ENCODE measurements around the gene HPN.
"Not testable (repeated sequence)": the region's sequence is repeated elsewhere in the genome, so short reads cannot be mapped to it uniquely, and the experiment has no call there.

Gene HPN

DNA sequence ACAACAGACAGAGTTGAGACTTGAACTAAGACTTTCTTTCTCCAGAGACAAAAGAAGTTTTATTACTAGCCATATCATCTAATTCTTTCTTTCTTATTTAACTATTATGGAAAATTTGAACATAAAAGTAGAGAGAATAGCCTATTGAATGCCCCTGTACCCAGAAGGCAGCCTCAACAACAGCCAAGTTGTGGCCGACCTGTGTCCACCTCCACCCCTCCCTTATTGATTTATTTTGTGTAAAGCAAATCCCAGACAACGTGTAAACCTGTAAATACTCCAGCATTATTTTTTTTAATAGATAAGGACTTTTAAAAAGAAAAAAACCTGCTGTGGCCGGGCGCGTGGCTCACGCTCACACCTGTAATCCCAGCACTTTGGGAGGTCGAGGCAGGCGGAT lies 48.0 kb downstream of the HPN start:
- Histone ChIP-seq H3K4me3 (no peak overlapping the region), H3K4me1 (peaks cover 22% of the 10 kb centered on the region), H3K27me3 (ENCODE audit: low read depth) (no peaks in the 10 kb centered on the region), H3K9me3 (no peaks in the 10 kb centered on the region), H3K36me3 (replicated peaks) (no peaks in the 10 kb centered on the region)
- in situ Hi-C loops (cut with MboI; ENCODE audit: low sequenced_read_pairs) = no loop called here
- peak; percentile 73 to 87 for DNase-seq (ENCODE audit: low spot score in 2 of 2)

DNA sequence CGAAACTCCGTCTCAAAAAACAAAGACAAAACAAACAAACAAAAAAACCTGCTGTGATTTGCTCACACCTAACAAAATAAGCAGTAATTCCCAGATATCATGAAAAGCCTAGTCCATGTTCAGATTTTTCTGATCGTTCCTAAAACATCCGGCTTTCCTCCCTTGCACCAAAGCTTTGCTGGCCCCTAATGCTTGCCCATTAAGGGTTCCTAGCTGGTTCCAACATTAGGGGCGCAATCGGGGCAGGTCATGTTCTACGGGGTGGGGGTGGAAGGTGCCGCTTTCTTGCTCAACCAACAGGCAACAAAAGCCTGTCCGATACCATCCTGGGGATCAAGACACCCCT lies 48.6 kb downstream of the HPN start:
- Histone ChIP-seq H3K4me3 (no peak overlapping the region), H3K9me3 (no peaks in the 10 kb centered on the region), H3K27me3 (ENCODE audit: low read depth) (no peaks in the 10 kb centered on the region), H3K4me1 (peaks cover 22% of the 10 kb centered on the region), H3K36me3 (replicated peaks) (no peaks in the 10 kb centered on the region)
- no peak for DNase-seq (ENCODE audit: low spot score in 2 of 2)
- in situ Hi-C loops (cut with MboI; ENCODE audit: low sequenced_read_pairs) = no loop called here

DNA sequence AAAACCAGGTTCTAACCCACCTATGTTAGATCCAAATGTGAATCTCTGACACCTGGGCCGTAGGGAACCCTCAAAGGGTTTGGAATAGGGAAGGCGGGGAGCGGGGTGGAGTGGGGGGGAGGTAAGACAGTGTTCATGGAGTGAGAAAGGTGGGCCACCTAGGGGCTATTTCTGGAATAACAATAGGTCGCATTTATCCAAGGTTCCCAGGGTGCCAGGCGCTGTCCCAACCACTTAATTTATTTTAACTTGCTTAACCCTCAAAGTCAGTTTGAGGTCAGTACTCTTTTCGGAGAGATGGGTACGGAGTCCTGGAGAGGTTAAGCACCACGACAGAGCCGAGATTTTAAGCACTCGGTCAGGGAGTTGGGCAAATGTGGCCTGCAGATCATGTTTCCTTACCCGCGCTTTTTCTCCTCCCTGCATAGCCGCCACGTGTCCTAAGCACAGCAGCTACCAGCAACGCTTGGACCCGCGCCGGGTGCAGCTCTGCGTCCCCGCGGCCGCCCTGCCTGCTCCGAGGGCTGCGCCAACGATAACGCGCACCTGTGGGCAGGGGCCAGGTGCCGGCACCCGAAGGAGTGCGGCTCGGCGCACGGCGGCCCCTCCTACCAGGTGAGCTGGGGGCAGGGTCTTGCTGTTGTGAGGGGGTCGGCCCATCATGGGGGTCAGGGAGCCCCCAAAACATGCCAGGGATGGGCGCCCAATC lies 49.1 kb downstream of the HPN start:
- peak; percentile 84 to 91 for DNase-seq (ENCODE audit: low spot score in 2 of 2)
- in situ Hi-C loops (cut with MboI; ENCODE audit: low sequenced_read_pairs) = no loop called here
- peaks cover 22% of the 10 kb centered on the region for H3K4me1 ChIP-seq
- H3K36me3 ChIP-seq (replicated peaks) = no peaks in the 10 kb centered on the region
- H3K27me3 ChIP-seq (ENCODE audit: low read depth) = no peaks in the 10 kb centered on the region
- no peak overlapping the region; the same call in 1 of the 2 replicates for H3K4me3 ChIP-seq
- no peaks in the 10 kb centered on the region for H3K9me3 ChIP-seq

DNA sequence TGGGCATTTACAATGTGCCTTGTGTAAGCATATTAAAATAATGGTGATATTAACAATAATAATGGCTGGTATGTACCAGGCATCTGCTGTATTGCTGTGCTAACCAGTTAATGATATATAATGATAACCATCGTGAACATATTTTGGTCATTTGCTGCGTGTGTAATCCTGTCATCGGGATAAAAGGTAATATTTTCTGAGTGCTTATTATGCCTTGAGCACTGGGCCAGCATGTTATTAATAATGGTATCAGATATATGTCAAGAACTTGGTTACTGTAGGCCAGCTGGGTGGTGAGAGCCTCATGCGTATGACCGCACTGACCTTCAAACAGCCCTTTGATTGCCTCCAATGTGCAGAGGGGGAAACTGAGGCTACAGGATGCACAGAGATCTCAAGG lies 51.9 kb downstream of the HPN start:
- in situ Hi-C loops (cut with MboI; ENCODE audit: low sequenced_read_pairs) = no loop called here

GRCh38 chr19:35093941-35094647 lies 52.6 kb downstream of the HPN start:
- no peaks in the 10 kb centered on the region for H3K27me3 ChIP-seq (ENCODE audit: low read depth)
- no peaks in the 10 kb centered on the region for H3K9me3 ChIP-seq
- no peak for DNase-seq (ENCODE audit: low spot score in 2 of 2)
- in situ Hi-C loops (cut with MboI; ENCODE audit: low sequenced_read_pairs) = no loop called here
- H3K4me1 ChIP-seq = peaks cover 17% of the 10 kb centered on the region
- no peak overlapping the region for H3K4me3 ChIP-seq
- no peaks in the 10 kb centered on the region for H3K36me3 ChIP-seq (replicated peaks)

More for the DNA sequence above, 51.9 kb downstream of the HPN start:
- H3K4me1 ChIP-seq = peaks cover 22% of the 10 kb centered on the region
- H3K4me3 ChIP-seq = no peak overlapping the region
- no peaks in the 10 kb centered on the region for H3K27me3 ChIP-seq (ENCODE audit: low read depth)
- H3K9me3 ChIP-seq = no peaks in the 10 kb centered on the region
- H3K36me3 ChIP-seq (replicated peaks) = no peaks in the 10 kb centered on the region
- no peak for DNase-seq (ENCODE audit: low spot score in 2 of 2)

DNA sequence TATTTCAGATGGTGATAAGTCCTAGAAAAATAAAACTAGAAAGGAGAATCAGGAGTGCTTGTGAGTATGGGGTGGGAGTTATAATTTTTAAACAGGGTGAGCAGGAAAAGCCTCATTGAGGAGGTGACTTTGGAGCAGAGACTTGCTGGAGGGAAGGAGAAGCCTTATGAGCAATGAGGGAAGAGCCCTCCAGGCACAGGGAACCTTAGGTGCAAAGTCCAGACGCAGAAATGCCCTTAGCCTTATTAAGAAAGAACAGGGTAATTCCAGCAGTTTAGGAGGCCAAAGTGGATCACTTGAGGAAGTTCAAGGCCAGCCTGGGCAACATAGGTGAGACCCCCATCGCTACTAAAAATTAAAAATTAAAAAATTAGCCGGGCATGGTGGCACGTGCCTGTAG lies 53.1 kb downstream of the HPN start:
- Histone ChIP-seq H3K4me3 (no peak overlapping the region), H3K27me3 (ENCODE audit: low read depth) (no peaks in the 10 kb centered on the region), H3K4me1 (peaks cover 14% of the 10 kb centered on the region), H3K36me3 (replicated peaks) (no peaks in the 10 kb centered on the region), H3K9me3 (no peaks in the 10 kb centered on the region)
- DNase-seq (ENCODE audit: low spot score in 2 of 2) = no peak
- in situ Hi-C loops (cut with MboI; ENCODE audit: low sequenced_read_pairs) = no loop called here

- Histone ChIP-seq H3K27me3 (ENCODE audit: low read depth) (no peaks in the 10 kb centered on the region), H3K4me1 (peaks cover 2% of the 10 kb centered on the region), H3K36me3 (replicated peaks) (no peaks in the 10 kb centered on the region), H3K9me3 (no peaks in the 10 kb centered on the region), H3K4me3 (no peak overlapping the region)
- in situ Hi-C loops (cut with MboI; ENCODE audit: low sequenced_read_pairs) = no loop called here
- DNase-seq (ENCODE audit: low spot score in 2 of 2) = no peak
These were observed 54.3 kb downstream of the HPN start for GRCh38 chr19:35095667-35096368.

DNA sequence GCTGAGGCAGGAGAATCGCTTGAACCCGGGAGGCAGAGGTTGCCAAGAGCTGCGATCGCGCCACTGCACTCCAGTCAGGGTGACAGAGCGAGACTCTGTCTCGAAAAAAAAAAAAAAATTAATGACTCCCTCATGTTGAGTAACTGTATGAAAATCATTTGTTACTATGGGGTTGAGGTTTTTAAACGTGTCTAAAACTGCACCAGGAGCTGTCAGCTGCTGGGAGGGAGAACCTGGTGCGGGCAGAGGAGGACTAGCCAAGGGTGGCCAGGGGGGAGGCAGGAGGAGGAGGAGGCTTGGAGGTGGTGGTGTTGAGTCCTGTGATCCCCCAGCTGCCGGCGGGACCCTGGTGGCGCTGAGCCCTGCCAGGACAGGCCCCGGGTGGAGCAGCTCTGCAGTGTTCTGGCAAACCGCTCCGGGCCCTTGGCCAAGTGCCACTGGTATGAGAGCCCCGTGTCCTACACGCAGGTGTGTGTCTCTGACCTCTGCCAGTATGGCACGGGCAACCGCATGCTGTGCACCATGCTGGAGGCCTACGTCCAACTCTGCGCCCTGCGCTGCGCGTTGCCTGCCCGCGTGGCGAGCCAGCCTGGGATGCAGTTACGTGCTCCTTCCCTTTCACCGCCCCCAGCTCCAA lies 57.0 kb downstream of the HPN start:
- DNase-seq (ENCODE audit: low spot score in 2 of 2) = no peak
- Histone ChIP-seq H3K27me3 (ENCODE audit: low read depth) (no peaks in the 10 kb centered on the region), H3K9me3 (no peaks in the 10 kb centered on the region), H3K4me3 (no peak overlapping the region), H3K4me1 (no peaks in the 10 kb centered on the region), H3K36me3 (replicated peaks) (no peaks in the 10 kb centered on the region)
- in situ Hi-C loops (cut with MboI; ENCODE audit: low sequenced_read_pairs) = no loop called here

DNA sequence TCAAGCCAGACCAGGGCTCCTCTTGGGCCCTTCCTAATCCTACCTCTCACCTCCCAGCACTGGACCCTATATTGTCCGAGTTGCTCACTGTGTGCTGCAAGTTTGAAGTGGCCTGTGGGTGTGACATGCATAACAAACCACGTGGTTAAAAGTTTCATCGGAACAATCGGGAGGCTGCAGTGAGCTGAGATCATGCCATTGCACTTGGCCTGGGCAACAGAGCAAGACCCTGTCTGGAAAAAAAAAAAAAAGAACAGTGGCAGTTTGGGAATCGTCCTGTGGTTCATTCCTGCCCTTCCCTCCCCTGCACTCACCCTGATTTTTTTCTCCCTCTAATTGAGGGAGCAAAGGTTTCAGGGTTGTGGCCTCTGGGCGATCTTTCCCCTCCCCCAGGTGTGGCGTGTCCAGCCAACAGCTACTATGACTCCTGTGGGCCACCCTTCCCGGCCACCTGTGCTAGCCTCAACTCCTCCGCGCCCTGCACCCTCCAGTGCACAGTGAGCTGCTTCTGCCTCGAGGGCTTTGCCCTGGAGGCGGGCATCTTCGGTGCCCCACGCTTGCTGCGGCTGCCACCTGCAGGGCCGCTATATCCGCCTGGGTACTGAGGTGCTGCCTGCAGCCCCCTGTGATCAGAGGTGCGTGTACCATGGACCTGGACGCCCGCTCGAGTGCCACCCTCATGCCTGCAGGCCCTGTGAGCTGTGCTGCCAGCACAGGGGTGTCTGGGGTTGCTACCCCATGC lies 57.8 kb downstream of the HPN start:
- H3K4me3 ChIP-seq = no peak overlapping the region
- no peak for DNase-seq (ENCODE audit: low spot score in 2 of 2)
- no peaks in the 10 kb centered on the region for H3K27me3 ChIP-seq (ENCODE audit: low read depth)
- H3K9me3 ChIP-seq = no peaks in the 10 kb centered on the region; the same call in 1 of the 2 replicates
- no peaks in the 10 kb centered on the region for H3K36me3 ChIP-seq (replicated peaks)
- in situ Hi-C loops (cut with MboI; ENCODE audit: low sequenced_read_pairs) = no loop called here
- no peaks in the 10 kb centered on the region for H3K4me1 ChIP-seq

GRCh38 chr19:35099897-35100275 lies 58.4 kb downstream of the HPN start:
- Histone ChIP-seq H3K4me1 (no peaks in the 10 kb centered on the region), H3K27me3 (ENCODE audit: low read depth) (no peaks in the 10 kb centered on the region), H3K4me3 (no peak overlapping the region), H3K9me3 (no peaks in the 10 kb centered on the region; the same call in 1 of the 2 replicates), H3K36me3 (replicated peaks) (no peaks in the 10 kb centered on the region)
- in situ Hi-C loops (cut with MboI; ENCODE audit: low sequenced_read_pairs) = no loop called here
- no peak for DNase-seq (ENCODE audit: low spot score in 2 of 2)

DNA sequence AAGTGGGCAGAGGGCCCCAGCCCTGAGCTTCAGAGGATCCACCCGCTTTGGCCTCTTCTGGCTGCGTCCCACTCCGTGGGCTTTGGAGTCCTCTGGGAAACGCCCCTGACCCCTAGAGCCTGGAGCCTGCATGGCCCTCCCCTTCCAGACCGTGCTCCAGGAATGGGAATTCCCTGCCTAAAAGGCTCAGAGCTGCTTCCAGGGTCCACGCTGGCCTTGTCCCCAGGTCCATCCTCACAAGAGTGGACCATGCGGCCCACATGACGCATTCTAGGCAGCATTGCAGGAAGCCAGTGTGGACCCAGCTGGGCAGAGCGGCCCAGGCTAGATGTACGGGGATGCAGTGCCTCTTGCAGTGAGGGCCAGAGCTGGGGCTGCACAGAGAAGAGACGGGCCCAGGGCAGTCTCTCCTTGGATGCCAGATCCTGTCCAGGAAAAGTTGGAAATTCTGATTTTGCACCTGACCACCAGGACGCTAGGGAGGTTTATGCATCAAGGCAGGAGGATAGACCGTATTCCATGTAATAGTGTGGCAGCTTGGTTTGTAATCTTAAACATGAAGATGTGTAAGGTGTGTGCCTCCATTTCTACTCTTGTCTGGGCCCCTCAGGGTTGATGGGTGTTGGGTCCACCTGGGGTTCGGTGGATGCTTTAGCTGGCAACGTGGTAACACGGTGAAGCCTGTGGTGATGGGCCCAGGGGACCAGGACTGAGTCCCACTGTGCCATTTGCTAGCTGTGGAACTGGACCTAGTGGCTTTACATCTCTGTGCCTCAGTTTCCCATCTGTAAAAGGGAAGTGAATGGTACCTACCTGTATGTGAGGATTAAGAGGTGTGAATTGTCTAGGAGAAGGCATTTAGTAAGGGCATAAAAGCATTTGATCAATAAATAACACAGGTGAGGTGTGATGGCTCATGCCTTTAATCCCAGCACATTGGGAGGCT lies 59.3 kb downstream of the HPN start:
- DNase-seq (ENCODE audit: low spot score in 2 of 2) = no peak
- H3K36me3 ChIP-seq (replicated peaks) = no peaks in the 10 kb centered on the region
- H3K9me3 ChIP-seq = no peaks in the 10 kb centered on the region; the same call in 1 of the 2 replicates
- no peak overlapping the region for H3K4me3 ChIP-seq
- no peaks in the 10 kb centered on the region for H3K27me3 ChIP-seq (ENCODE audit: low read depth)
- in situ Hi-C loops (cut with MboI; ENCODE audit: low sequenced_read_pairs) = no loop called here
- H3K4me1 ChIP-seq = no peaks in the 10 kb centered on the region

GRCh38 chr19:35101949-35102348 lies 60.4 kb downstream of the HPN start:
- H3K4me3 ChIP-seq; DNase-seq (ENCODE audit: low spot score in 2 of 2); H3K4me1 ChIP-seq; H3K27me3 ChIP-seq (ENCODE audit: low read depth); H3K9me3 ChIP-seq; in situ Hi-C loops (cut with MboI; ENCODE audit: low sequenced_read_pairs); H3K36me3 ChIP-seq (replicated peaks): not testable (repeated sequence)

Measured in HAP-1 (cell line).